NCI-H226 (cell line): ENCODE results near the gene ATP2B2.
A peak's percentile ranks its signal among the peaks of the same experiment; 100 is the strongest.

ENCODE experiments used
- DNase-seq: peaks from one replicate; pipeline ENCODE4 v3.0.0-alpha.2; 2015

The ATP2B2 gene

DNA sequence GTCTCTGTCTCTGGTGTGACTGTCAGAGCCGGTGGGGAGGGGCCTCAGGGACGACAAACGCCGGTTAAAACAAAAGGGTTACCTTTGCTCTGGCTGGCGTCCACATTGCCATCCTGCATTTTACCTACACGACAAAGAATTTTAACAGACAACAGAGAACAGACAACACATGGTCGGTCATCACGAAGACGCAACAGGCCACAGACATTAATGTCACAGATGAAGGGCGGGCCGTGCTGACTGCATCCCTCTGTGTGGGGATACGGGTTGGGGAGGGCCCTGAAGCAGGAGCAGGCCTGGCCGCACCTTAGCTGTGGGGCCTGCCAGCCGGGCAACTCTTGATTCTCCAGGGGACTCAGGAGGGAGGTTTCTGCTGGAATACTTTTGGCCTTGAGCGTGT, 126.2 kb downstream of the ATP2B2 start:
- no peak for DNase-seq

GRCh38 chr3:10378742-10379141, 126.6 kb downstream of the ATP2B2 start:
- no peak for DNase-seq

GRCh38 chr3:10378246-10378645, 127.1 kb downstream of the ATP2B2 start:
- no peak for DNase-seq

DNA sequence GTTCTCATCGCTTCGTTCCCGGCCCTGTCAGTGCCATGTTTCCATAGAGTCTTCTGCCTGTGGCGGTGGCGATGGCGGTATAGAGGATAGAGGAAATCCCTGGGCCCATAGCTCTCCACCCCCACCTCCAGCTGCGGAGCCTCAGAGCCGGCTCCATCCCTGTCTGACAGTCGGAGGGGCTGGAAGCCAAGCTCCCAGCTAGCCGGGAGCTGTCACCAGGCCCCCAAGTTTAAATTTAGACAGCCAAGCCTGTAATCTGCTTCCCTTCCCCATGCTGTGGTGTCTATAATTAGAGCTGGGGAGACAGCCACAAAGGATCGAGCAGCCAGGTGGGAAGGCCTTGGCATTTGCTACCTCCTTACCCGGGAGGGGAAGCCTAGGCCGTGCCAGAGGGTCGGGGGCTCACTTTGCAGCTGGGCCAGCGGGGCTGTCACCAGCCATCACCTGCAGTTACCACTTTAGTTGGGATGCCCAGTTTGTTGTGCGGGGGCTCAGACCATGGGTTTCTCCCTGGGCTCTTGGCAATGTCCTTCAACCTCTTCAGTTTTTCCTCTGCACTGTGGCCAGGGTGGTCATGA, 128.1 kb downstream of the ATP2B2 start:
- DNase-seq = no peak

- no peak for DNase-seq
Observed at GRCh38 chr3:10376353-10376752, 129.0 kb downstream of the ATP2B2 start.

GRCh38 chr3:10375296-10376053, 129.9 kb downstream of the ATP2B2 start:
- DNase-seq = no peak

DNA sequence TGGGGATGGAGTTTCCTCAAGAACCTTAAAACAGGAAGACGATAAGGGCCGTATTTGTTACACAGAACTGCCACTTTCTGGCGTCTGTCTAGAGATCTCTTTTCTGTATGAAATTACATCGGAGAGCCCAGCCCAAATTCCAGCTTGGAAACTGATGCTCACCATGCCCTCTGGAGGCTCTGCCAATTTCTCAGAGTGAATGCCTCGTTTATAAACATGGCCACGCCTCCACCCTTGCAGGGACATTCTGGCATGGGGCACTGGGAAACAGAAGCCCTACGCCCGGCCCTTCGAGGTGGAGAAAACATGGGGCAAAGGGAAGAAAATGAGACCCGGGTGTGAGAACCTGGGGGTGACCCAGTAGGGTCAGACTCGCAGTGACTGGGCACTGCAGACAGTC, 131.1 kb downstream of the ATP2B2 start:
- DNase-seq = no peak

DNA sequence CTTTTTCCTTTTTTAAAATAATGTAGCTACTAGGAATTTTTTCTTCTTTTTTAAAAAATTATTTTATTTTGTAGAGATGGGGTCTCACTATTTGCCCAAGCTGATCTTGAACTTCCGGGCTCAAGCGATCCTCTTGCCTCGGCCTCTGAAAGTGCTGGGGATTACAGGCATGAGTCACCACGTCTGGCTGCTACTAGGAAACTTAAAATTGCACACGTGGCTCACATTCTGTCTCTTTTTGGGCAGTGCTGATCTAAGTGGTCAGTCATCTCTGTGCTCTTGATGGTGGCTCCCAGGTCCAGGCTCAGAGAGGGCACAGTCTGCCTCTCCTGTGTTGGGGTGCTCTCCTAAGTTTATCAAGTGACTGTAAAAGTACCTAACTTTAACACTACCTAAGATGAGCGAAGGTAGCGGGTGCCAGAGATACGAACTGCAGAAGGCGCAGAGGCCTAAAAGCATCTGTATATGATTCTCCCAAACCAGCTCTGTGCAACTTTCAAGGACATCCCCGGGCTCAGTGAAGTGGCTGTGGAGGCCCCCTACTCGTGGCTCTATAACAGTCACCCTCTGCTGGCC, 131.6 kb downstream of the ATP2B2 start:
- peak; percentile 39 for DNase-seq

- DNase-seq = no peak
Observed at GRCh38 chr3:10371789-10372188, 133.6 kb downstream of the ATP2B2 start.

GRCh38 chr3:10371167-10371566, 134.2 kb downstream of the ATP2B2 start:
- peak; percentile 72 for DNase-seq

DNA sequence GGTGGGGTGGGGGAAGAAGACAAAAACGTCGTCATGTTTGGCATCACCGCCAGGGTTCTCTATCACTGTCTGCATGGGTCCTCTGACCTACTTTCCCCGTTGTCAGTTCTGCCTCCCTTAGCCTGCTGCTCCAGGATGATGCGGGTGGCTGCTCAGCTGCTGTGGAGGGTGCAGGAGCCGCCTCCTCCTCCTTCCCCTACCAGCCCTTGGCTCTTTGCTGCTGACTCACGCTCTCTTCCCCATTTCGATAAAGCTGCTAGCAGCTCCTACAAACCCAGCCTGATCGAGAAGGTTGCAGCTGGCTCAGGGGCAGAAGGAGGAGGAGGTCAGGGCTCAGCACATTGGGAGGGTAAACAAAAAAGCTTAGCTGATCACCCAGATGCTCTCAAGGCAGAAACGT, 135.0 kb downstream of the ATP2B2 start:
- DNase-seq = peak; percentile 48

DNA sequence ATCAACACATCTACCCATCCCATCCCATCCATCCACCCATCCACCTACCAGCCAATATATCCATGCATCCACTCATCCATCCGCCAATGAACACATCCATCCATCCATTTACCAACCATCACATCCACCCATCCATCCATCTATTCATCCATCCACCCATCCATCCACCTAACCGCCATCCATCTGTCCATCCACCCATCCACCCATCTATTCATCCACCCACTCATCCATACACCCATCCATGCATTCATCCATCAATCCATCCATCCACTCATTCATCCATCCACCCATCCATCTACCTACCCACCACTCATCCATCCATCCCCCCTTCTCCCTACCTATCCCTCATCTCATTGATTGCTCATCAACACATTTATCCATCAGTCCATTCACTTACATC, 136.9 kb downstream of the ATP2B2 start:
- DNase-seq = no peak

DNA sequence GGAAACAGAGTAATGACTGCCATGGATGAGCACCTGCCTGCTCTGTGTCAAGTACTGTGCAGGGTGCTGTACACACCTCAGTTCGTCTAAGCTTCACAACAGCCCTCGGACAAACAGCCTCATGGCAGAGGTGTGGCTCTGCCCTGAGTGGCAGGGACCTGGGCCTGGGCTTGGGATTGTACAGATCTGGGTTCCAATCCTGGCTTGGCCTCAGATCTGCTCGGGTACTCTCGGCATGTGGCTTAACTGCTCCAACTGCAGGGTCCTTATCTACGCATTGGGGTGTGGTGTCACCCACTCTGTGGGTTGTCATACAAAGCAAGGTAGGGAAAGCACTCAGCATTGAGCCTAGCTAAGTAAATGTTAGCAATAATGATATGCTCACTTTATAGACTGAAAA, 137.9 kb downstream of the ATP2B2 start:
- DNase-seq = no peak

- peak; percentile 98 for DNase-seq
Observed at GRCh38 chr3:10366651-10367101, 138.7 kb downstream of the ATP2B2 start.

- no peak for DNase-seq
Observed at GRCh38 chr3:10365791-10366190, 139.6 kb downstream of the ATP2B2 start.

DNA sequence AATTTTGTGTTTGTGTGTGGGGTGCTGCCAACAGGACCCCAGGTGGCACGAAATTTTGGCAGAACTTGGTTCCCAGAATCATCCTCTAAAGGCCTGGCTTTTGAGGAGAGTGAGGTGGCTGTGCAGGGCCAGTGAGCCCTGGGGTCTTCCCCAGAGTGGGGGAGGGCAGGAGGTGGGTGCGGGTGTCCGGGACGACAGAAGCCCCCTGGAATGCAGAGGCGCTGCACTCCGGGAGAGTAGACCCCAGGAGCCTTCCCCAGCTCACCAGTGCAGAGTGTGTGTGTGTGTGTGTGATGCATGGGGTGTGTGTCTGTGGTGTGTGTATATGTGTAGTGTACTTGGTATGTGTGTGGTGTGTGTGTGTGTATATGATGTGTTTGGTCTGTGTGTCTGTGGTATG, 140.1 kb downstream of the ATP2B2 start:
- DNase-seq = no peak

DNA sequence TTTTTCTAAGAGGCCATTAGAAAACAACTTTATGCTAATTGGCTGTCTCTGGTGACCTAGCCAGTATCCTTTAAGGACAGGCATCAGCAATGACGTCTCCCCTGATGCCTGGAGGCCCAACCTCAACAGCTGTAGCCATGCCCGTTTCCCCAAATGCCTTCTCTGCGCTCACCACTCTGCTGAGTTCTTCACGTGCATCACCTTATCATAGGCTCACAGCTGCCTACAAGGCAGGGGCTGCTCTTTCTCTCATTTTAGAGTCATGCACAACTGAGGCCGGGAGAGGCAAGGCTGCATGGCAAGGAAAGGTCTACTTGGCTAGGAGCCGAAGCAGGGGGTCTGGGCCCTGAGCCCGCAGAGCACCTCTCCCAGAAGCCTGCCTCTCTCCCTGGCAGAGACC, 140.6 kb downstream of the ATP2B2 start:
- no peak for DNase-seq

DNA sequence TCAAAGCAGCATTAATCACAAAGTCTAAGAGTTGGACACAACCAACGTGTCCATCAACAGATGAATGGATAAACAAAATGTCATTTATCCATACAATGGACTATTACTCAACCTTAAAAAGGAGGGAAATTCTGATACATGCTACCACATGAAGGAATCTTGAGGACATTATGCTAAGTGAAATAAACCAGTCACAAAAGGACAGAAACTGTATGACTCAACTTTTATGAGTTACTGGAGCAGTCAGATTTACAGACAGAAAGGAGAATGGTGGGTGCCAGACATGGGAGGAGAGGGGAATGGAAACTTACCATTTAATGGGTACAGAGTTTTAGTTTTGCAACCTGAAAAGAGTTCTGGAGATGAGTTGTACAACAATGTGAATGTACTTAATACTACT, 141.5 kb downstream of the ATP2B2 start:
- DNase-seq = no peak

GRCh38 chr3:10361375-10361774, 144.0 kb downstream of the ATP2B2 start:
- no peak for DNase-seq

GRCh38 chr3:10360478-10360877, 144.9 kb downstream of the ATP2B2 start:
- DNase-seq = no peak

- no peak for DNase-seq
Observed at GRCh38 chr3:10359761-10360161, 145.6 kb downstream of the ATP2B2 start.

DNA sequence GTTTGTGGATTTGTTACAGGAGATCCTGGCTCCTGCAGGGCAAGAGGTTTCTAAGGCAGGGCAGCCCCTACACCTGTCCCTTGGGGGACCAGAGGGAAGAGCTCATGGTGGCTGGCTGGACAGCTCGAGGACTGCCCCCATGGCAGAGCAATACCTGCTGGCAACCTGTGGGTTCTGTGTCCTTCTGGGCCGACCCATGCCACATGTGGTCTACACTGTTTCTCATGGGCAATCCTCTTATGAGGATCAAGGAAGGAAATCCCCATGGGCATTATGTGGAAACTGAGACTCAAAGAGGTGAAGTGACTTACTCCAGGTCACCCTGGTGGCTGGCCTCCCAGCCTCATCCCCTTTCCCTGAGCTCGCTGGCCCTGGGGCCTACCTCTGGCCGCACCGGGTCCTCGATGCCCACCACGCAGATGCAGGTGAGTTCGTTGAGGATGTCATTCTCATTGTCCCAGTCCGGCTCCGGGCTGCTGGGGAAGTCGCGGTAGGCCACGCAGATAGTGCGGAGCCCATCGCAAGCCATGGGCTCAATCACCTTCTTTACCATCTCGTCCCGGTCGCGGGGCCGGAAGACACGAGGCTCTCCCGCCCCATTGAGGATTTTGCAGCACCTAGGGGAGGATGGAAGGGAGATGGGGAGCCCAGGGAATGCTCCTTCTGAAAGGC, 146.9 kb downstream of the ATP2B2 start:
- no peak for DNase-seq

GRCh38 chr3:10357592-10358308, 147.6 kb downstream of the ATP2B2 start:
- peak; percentile 89 for DNase-seq
